AG20443 (cell line): ENCODE measurements around the gene CCDC190.
"Not testable (repeated sequence)": the region's sequence is repeated elsewhere in the genome, so short reads cannot be mapped to it uniquely, and the experiment has no call there.

Source experiments
- DNase-seq: peaks from one replicate; pipeline ENCODE4 v3.0.0; 2012; ENCODE audit warnings: low spot score, mixed read lengths

CCDC190 gene

GRCh38 chr1:162861101-162861500, at the start of gene CCDC190:
Gene CCDC190, minus strand, starts transcription at chr1:162861175. Its CDS starts 1,529 bp downstream, at chr1:162859646.
- no peak for DNase-seq

- no peak for DNase-seq
Measured at GRCh38 chr1:162910161-162910560, 49.2 kb upstream of the CCDC190 start.

- peak; percentile 67 for DNase-seq
Measured at GRCh38 chr1:162908780-162909179, 47.8 kb upstream of the CCDC190 start.

- DNase-seq, result no peak
Measured at GRCh38 chr1:162908236-162908635, 47.3 kb upstream of the CCDC190 start.

GRCh38 chr1:162906485-162906884, 45.5 kb upstream of the CCDC190 start:
- DNase-seq, result no peak

GRCh38 chr1:162905174-162906158, 44.5 kb upstream of the CCDC190 start:
- DNase-seq, result peak; percentile 46

- no peak for DNase-seq
Measured at GRCh38 chr1:162904579-162904978, 43.6 kb upstream of the CCDC190 start.

GRCh38 chr1:162904023-162904422, 43.0 kb upstream of the CCDC190 start:
- no peak for DNase-seq

- no peak for DNase-seq
Measured at GRCh38 chr1:162903246-162903645, 42.3 kb upstream of the CCDC190 start.

GRCh38 chr1:162902416-162902815, 41.4 kb upstream of the CCDC190 start:
- DNase-seq, result peak; percentile 50

- DNase-seq, result no peak
Measured at GRCh38 chr1:162901243-162901642, 40.3 kb upstream of the CCDC190 start.

- DNase-seq, result peak; percentile 80
Measured at GRCh38 chr1:162899422-162900146, 38.6 kb upstream of the CCDC190 start.

- DNase-seq, result no peak
Measured at GRCh38 chr1:162893612-162893908, 32.6 kb upstream of the CCDC190 start.

GRCh38 chr1:162892906-162893611, 32.1 kb upstream of the CCDC190 start:
- DNase-seq, result peak; percentile 29

- DNase-seq, result no peak
Measured at GRCh38 chr1:162889989-162890388, 29.0 kb upstream of the CCDC190 start.

- DNase-seq, result no peak
Measured at GRCh38 chr1:162886705-162887104, 25.7 kb upstream of the CCDC190 start.

- no peak for DNase-seq
Measured at GRCh38 chr1:162885265-162885664, 24.3 kb upstream of the CCDC190 start.

- DNase-seq, result no peak
Measured at GRCh38 chr1:162884831-162885230, 23.9 kb upstream of the CCDC190 start.

GRCh38 chr1:162882248-162882674, 21.3 kb upstream of the CCDC190 start:
- DNase-seq, result peak; percentile 28

GRCh38 chr1:162881590-162881989, 20.6 kb upstream of the CCDC190 start:
- no peak for DNase-seq

GRCh38 chr1:162880617-162881016, 19.6 kb upstream of the CCDC190 start:
- DNase-seq, result not testable (repeated sequence)

- peak; percentile 79 for DNase-seq
Measured at GRCh38 chr1:162878000-162878596, 17.1 kb upstream of the CCDC190 start.
